GM13976 (cell line): ENCODE measurements around the gene RRP8.

Experiments
- DNase-seq: peaks from one replicate; pipeline ENCODE4 v3.0.0; 2012; ENCODE audit warnings: low spot score
- in situ Hi-C: fragments of 300-500 bp; cut with MboI; formaldehyde crosslinking; loops from one replicate; pipeline ENCODE4 v1.12.0; 2022; ENCODE audit warnings: low sequenced_read_pairs, mixed read lengths, inconsistent platforms; ENCODE audit not compliant: unreplicated experiment
- TF ChIP-seq, protein P1 (sequence below): IDR thresholded peaks from 2 replicates; pipeline ENCODE4 v1.5.1; 2012; ENCODE audit warnings: borderline replicate concordance, mild to moderate bottlenecking; ENCODE audit not compliant: insufficient read depth; ENCODE audit errors: extremely low read depth, missing control alignments, control extremely low read depth

The RRP8 gene

DNA sequence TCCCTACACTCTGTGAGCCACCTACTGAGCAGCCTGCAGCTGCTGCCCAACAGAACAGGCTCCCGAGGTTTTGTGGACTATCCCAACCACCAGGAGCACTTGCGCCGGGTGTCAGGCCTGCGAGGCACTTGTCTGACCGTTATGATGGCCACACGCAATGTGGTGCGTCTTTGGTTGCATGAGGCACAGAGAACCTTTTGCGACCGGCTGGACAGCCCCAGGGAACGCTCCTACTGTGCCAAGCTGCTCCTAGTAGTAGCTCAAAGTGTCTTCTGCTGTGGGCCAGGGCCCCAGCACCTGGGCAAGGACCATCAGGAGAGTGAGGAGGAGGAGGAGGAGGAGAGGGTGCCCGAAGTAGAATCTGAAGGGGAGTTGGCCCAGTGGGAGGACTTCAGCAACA lies 46.4 kb downstream of the RRP8 start:
- in situ Hi-C loops = no loop called here
- TF ChIP-seq, protein P1, sequence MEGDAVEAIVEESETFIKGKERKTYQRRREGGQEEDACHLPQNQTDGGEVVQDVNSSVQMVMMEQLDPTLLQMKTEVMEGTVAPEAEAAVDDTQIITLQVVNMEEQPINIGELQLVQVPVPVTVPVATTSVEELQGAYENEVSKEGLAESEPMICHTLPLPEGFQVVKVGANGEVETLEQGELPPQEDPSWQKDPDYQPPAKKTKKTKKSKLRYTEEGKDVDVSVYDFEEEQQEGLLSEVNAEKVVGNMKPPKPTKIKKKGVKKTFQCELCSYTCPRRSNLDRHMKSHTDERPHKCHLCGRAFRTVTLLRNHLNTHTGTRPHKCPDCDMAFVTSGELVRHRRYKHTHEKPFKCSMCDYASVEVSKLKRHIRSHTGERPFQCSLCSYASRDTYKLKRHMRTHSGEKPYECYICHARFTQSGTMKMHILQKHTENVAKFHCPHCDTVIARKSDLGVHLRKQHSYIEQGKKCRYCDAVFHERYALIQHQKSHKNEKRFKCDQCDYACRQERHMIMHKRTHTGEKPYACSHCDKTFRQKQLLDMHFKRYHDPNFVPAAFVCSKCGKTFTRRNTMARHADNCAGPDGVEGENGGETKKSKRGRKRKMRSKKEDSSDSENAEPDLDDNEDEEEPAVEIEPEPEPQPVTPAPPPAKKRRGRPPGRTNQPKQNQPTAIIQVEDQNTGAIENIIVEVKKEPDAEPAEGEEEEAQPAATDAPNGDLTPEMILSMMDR = no peak

DNA sequence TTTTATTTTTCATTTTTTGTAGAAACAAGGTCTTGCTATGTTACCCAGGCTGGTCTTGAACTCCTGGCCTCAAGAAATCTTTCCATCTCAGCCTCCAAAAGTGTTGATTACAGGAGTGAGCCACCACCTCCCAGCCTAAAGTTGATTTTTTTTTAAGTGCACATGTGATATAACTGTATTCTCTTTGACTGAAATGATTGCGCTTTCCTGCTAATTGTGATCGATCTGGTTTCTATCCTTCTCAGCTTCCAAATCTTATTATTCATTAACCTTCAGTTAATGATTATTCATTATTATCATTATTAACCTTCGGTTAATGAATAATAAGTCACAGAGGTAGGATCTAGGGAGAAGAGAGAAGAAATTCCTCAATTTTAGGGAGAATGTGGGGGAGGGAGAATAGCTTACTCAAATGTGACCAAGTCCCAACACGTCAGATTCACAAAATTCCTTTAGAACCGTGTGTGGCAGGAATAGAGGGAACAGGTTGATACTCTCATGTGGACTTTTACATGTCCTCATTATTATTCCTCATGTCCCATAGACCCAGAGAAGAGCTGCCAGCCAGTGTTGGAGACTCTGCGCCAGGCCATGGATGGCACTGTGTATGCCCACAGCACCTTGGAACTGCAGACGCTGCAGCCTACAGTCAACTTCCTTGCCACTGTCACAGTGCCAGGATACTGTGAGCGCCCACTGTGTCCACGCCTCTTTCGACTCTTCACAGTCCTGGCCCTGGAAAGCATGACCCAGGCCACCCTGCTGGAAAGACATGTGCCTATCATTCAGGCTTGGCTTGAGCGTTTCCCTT lies 47.1 kb downstream of the RRP8 start:
- in situ Hi-C loops = no loop called here
- TF ChIP-seq, protein P1 = no peak
- DNase-seq = no peak

More for the DNA sequence above, 46.4 kb downstream of the RRP8 start:
- DNase-seq = no peak

DNA sequence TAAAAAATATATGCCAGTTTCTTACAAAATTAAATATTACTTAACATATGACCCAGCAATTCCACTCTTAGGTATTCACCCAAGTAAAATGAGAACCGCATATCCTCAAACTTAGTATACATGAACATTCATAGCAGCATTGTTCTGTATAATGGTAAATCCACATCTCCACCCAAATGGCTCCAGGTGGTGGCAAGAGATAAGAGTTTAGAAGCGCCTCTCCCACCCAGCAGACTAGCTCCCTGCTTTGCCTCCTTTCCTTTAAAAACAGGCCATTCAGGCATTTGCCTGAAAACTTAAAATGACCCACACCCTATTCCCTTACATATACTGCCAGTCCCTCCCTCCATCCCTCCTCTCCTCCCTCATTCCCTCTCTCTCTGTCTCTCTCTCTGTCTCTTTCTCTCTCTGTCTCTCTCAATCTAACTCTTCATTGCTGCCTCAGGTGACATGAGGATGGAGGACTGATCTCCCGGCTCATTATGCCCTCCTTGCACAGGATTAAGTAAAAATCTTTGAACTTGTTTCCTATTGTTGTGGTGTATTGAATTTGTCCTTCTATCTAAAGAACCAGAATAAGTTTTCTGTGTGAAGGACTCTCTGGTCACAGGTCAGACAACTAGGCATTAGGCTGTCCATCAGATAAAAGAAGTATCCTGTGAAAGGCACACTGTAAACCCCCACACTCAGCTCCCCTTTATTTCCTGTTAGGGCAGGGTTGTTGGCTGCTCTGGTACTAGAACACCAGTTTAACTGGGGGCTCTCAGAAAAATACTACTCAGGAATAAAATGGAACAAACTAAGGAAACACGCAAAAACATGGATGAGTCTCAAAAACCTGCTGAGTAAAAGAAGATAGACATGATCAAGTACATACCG lies 48.3 kb downstream of the RRP8 start:
- TF ChIP-seq, protein P1 = no peak
- in situ Hi-C loops = no loop called here
- no peak for DNase-seq

DNA sequence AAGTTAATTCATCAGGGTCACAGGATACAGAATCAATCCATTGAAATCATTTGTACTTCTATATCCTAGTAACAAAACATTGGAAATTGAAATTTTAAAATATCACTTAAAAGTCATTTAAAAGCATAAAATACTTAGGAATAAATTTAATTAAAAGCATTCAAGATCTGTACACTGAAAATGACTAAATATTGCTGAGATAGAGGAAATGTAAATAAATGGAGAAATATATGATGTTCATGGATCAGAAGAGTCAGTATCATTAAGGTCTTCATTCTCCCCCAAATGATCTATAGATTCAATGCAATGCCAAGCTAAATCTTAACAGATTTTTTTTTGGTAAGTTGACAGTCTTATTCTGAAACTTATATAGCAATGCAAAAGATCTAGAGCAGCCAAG lies 49.8 kb downstream of the RRP8 start:
- DNase-seq = no peak
- in situ Hi-C loops = no loop called here
- TF ChIP-seq, protein P1 = no peak

DNA sequence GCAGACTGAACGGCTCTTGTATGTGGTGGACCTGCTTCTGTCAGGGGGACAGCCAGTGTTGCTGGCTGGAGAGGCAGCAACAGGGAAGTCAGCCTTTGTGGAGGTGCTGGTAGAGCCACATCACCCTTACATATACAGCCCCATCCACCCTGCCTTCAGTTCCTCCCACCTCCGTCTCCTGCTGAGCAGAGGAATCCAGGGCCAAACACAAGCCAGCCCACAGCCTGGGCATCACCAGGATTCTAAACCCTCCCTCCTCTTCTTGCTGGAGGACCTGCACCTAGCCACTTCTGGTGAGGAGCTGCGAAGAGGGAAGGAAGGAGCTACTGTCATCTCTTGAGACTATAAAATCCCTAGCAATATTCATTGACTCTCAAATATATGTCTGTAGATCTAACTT lies 54.8 kb downstream of the RRP8 start:
- TF ChIP-seq, protein P1 = no peak
- DNase-seq = no peak
- in situ Hi-C loops = no loop called here

DNA sequence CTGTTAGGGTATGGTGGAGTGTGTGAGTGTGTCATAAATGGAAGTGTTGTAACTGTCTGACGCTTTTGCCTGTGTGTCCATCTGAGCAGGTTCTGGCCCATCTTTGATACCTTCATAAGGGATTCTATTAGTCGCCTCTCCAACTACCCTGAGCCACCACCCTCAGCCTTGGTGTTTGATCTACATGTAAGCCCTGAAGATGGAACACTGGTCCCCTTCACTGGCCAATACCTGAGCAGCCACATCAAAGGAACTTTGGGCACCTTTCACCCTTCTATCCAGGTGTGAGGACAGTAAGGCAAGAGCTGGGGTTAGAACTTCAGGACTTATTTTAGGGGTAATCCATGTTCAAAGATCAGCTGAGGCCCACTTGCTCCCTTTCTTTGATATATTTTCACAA lies 55.3 kb downstream of the RRP8 start:
- no peak for DNase-seq
- TF ChIP-seq, protein P1 = no peak
- in situ Hi-C loops = no loop called here
